HG03060 (cell line): ENCODE measurements around the gene CLBA1.
A peak's percentile ranks its signal among the peaks of the same experiment; 100 is the strongest.

Experiments
- ATAC-seq: cut with Tn5 transposase; IDR thresholded peaks from one replicate; pipeline ENCODE4 v1.9.1; 2021; ENCODE audit warnings: low read depth, moderate number of reproducible peaks; ENCODE audit not compliant: unreplicated experiment

Gene CLBA1

DNA sequence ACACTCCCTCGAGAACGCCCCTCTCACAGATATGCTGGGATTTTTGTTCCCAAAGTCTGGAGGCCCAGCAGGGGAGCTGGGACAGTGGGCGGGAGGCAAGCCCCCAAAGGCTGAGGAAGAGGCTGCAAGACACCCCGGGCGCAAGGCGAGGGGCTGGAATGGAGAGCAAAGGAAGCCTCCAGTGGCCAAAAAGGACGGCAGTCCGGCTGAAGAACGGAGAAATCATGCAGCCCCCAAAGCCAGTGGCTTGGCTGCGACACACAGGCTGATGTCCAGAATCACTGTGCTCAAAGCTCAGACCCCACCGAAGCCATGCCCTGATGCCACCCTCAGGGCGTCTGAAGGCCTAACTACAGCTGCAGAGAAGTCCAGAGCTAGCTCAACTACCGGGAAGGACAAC, 10.9 kb downstream of the CLBA1 start:
- ATAC-seq = no peak

DNA sequence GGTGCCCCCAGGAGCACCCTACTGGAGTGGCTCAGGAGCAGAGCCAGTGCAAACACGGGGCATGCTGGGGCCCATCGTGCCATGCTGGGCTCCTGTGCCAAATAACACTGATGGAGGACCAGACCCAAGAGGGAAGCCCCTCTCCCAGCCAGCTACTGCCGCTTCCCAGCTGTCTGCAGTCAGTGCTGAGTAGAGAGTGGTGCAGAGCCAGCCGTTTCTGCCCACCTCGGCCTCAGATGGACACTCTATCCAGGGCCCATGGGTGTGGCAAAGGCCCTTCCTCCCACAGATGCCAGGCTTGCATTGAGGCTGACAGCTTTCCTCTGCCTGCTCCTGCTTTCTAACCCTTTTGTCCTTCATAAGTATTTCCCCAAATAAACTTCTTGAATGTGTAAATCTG, 13.2 kb downstream of the CLBA1 start:
- no peak for ATAC-seq

DNA sequence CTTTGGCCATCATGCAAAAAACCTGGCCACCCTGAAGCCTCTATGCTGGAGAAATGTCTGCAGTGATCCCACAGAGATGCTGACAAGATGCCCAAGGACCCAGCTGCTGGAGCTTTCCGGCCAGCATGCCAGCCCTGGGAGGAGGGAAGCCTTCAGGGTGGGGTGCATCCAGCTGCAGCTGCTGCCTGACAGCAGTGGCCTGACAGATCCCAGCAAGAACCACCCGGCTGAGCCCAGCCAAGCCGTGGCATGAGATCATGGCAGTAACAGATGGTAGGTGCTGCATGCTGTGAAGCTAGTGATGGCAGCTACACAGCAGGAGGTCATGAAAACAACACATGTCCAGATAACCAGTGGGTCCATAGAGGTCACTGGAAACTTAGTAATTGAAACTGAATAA, 13.8 kb downstream of the CLBA1 start:
- no peak for ATAC-seq

DNA sequence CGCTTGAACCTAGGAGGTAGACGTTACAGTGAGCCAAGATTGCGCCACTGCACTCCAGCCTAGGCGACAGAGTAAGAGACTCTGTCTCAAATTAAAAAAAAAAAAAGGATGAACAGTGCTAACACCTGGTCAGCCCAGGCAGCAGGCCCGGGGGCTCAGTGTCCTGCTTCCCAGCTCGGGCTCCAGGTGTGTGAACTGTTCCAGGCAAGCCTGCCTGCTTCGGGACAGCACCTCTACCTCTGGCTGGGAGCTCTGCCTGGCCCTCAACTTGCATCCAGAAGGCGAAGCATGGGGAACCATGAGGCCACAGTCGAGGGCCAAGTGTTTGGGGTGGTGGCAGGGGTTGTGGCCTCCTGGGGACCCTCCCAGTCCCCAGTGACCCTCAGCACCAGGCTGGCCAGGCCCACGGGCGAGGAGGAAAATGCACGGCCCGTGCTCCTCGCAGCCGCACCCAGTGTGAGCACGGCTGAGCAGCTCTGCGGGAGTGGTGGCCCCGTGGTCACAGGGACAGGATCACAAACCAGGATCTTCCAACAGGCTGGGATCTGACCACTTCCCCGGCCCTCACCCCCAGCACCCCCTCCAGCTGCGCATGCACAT, 19.8 kb downstream of the CLBA1 start:
- no peak for ATAC-seq

GRCh38 chr14:105005929-105006830, 20.6 kb downstream of the CLBA1 start:
- no peak for ATAC-seq

DNA sequence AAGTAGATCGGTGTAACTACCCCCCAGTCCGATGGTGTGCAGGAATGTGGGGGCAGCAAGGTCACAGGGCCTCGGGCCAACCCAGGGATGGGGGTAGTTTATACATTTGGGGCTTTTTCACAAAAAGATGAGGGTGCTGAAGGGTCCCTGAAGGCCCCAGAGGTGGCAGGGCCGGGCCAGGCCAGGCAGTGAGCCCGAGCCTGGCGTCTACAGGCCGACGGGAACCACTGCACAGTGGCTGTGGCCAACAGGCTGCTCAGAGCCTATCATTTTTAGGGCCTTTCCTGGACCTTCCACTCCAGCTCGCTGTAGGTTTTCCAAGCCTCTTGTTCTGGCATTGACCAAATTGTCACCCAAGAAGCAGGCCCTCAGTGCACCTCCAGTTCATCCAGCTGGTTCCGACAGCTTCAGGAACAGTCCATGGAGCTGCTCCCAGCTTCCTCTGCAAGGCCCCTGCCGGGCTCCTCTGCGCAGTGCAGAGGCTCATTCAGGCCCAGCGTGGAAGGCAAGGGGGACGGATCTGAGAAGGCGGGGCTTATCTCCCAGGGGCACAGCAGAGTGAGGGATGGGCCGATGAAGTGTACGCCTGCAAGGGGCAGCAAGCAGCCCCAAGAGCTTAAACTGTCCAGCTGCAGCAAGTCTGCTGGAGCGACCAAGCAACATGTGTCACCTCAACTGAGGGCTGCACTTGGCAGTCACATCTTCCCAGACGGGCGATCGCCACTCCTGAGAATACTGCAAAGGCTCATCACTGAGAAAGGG, 21.4 kb downstream of the CLBA1 start:
- ATAC-seq = no peak

DNA sequence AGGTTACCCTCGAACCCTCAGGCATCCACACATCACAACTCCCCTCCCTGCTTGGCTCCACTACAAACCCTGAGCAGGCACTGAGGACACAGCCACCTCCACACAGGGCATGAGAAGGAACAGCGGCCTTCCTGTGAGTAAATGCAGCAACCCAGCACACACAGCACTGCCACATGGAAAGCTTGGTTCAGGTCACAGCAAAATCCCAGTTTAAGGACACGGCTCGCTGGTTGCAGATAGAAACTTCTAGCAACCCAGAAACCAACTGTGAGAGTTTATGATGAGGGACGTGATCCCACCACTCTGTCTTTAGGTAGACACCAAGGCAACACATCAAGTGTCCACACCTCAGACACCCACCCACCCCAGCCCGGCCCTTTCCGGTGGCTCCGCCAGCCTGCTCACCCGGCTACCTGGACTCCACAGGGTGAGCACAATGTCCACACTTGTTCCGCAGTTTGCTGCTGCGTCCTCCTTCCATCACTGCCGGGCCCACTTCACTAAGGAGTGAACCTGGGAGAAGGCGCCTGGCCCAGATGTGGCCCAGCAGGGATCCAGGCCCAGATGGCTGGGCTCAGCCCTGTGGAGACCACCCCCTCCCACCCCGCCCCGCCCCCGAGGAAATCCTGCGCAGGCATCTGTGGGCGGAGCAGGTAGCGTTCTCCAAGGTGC, 22.1 kb downstream of the CLBA1 start:
- ATAC-seq = no peak

DNA sequence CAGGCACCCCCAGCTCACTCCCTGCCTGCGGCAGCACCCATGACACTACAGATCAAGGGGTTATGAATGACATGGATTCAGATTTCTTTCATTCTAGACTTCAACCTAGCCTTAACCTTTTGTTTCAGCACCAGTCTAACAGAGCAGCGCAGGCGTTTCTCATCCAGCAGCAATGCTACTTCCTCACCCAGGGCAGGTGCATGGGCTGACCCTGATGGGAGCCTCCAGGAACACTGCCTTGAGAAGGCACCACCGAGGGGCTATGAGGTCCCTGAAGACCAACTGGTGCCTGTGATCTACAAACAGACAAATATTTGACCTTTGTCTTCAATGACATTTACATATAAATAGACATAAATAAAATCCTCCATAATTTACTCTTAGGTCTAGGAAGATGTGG, 24.5 kb downstream of the CLBA1 start:
- no peak for ATAC-seq

- ATAC-seq = no peak
Measured at GRCh38 chr14:105010891-105011291, 25.3 kb downstream of the CLBA1 start.

- ATAC-seq = no peak
Measured at GRCh38 chr14:105011312-105011990, 25.9 kb downstream of the CLBA1 start.

DNA sequence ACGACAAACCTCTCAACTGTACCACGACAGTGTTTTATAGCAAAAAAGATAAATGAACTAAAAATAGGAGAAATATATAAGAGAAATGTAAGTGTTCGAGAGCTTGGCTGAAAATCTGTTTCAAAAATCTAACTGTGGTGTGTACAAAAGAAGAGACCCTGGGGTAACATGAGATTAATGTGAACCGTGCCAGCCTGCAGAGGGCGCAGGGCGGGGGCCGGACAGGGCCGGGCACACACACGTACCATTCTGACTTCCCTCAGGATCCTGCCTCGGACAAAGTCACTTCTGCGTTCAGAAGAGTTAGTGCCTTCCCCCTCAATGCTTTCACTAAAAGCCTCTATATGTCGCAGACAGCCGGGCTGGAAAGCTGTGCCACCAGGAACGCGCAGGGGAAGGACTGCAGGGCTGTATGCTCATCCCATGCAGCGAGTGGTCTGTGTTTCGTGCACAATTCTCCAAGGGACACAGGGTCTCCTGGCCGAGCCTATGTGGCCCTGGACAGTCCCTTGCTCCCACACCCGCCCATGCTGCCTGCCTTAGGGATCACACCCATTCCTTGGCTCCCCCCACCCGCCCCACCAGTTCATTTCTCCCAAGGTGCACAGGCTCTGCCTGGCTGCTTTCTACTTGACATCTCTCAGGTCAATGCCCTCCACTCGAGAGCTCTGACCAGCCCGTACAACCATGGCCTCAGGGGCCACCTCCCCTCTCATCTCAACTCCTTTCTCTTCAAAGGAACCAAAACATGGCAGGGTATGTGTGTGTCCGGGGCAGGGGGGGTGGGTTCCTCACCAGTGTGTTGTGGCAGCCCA, 26.8 kb downstream of the CLBA1 start:
- ATAC-seq = no peak

- ATAC-seq = no peak
Measured at GRCh38 chr14:105013150-105013785, 27.7 kb downstream of the CLBA1 start.

DNA sequence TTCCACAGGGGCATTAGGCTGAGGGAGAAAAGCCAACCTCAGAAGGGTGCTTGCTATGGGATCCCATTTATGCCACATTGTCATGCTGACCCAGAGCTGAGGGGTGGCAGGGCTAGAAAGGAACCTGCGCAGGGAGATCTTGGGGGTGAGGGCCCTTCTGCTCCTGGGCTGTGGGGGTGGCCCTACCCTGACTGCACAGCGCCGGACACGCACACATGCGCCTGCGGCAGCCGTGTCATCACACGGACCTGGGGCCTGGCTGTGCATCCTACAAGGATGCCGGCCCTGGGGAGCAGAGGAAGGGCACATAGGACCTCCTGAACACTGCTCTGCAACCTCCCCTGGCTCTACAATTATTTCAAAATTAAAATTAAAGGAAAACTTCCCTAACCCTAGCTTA, 28.4 kb downstream of the CLBA1 start:
- no peak for ATAC-seq

DNA sequence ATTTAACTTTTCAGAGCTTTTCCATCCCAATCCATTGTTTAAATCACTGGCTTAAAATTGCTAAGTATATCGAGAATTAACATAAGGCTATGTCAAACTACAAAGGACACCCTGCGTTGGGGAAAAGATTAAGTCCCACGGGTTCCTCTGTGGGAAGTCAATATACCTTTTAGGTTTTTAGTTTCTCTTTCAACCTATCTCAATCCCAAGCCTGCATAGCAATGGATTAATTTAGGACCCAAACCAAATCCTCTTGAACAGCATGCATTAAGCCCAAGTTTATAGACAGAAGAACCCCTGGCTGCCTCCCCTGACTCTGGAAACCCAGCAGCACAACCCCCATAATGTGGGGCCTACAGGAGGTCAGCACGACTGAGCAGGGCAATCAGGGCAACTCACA, 29.0 kb downstream of the CLBA1 start:
- ATAC-seq = no peak

DNA sequence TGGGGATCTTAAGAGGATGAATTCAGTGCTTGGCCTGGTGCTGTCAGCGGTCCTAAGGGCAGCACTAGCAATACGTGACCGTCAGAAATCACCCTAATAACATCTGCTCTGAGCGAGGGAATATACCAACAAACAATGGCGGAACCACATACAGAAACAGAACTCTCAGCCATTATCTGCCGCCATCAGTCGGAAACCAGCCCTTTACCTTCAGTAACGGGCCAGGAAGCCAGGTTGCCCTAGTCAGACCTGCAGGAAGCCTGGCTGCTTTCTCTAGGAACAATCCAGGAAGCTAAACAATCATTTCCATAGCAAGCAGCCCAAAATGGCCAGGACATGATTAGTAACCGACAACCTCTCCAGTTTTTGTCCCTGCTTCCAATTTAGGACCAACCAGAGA, 29.7 kb downstream of the CLBA1 start:
- ATAC-seq = no peak

- ATAC-seq = no peak
Measured at GRCh38 chr14:105015905-105016304, 30.3 kb downstream of the CLBA1 start.

GRCh38 chr14:105018414-105018813, 32.8 kb downstream of the CLBA1 start:
- no peak for ATAC-seq

- peak; percentile 4 for ATAC-seq
Measured at GRCh38 chr14:105019861-105020814, 34.5 kb downstream of the CLBA1 start.
